Stimulated activated CD8-positive, alpha-beta memory T cell treated with anti-CD3 and anti-CD28 coated beads, Interleukin-4, amount 100 ng/mL, for 48 hours (primary cell): Measurements from ENCODE around the gene CLCN6.
"Not testable (repeated sequence)": the region's sequence is repeated elsewhere in the genome, so short reads cannot be mapped to it uniquely, and the experiment has no call there.

Source experiments
- DNase-seq: peaks from one replicate; pipeline ENCODE4 v3.0.0-alpha.2; 2020

Gene CLCN6

DNA sequence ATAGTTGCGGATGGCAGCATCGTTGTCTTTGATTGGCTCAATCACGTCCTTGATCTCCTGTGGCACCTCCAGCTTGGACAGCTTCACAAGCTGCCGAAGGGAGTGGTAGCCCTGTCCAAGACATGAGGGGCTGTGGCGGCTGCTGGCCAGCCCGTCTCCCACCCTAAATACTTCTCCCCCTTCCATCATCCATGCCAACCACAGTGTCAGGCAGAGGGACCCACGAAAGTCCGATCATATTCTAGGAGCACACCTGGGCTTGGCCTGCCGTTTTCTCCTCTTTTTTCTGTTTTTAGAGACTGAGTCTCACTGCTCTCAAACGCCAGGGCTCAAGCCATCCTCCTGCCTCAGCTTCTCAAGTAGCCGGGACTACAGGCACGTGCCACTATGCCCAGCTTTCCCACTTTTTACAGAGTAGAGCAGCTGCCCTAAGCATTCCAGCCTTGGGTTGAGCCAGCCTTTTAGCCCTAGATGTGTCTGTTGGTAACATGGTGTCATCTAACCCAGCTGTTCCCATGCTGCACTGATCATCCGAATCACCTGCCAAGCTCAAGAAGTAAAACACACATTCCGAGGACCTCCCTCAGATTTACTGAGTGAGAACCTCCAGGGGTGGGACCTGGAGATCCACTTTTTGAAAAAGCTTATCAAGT is 10.6 kb upstream of the CLCN6 start:
- DNase-seq: no peak

DNA sequence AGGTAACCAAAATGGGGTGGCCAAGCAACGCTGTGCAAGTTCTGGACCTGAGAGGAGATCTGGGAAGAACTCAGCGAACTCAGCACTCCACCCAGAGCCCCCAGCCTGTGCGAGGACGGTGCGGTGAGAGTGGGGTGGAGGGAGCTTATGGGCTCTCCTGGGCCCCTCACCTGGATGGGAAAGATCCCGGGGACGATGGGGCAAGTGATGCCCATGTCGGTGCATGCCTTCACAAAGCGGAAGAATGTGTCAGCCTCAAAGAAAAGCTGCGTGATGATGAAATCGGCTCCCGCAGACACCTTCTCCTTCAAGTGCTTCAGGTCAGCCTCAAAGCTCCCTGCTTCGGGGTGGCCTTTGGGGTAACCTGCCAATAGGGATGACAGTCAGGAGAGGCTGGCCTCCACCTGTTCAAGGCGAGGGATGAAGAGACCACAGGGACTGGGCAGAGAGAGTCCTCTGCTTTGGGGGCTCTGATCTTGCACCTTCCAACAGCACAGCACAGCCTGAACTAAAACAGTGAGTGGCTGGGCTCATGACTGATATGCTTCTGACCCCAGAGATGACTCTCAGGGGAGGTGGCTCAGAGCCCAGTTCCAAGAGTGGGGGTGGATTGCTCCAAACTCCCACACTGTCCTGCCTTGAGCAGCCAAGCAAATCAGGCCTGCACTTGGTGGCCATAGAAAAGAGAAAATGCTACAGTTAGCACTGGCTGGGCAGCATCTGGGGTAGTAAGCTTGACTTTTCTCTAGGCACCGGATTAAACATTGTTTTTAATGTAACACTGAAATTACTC is 9.8 kb upstream of the CLCN6 start:
- DNase-seq: no peak

DNA sequence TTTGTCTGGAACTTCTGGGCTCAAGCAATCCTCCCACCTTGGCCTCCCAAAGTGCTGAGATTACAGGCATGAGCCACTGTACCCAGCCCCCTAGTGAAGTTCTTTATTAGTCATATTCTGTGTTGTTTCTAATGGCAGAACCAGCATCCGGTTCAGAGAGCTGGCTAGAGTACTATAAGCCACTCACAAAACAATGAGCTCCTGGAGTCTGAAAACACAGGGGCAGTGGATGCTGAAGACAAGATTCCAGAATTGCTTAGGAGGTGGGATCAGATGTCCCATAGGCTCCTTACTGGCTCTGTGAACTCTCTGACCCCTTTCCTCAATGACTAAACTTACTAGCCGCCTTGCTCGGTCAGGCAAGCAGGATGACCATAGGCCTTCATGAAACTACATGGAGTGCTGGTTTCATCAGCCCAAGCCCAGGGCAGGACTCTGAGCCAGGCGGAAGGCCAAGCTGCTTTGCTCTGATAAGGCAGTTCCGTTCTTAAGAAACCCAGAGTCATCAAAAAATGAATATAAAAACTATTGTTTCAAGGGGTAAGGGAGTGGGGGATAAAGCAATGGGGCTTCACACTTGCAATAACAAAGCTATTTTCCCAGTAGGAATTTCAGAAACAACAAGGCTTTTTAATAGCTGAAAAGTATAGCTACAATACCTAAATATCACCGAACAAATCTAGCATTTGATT is 8.3 kb upstream of the CLCN6 start:
- DNase-seq: no peak

DNA sequence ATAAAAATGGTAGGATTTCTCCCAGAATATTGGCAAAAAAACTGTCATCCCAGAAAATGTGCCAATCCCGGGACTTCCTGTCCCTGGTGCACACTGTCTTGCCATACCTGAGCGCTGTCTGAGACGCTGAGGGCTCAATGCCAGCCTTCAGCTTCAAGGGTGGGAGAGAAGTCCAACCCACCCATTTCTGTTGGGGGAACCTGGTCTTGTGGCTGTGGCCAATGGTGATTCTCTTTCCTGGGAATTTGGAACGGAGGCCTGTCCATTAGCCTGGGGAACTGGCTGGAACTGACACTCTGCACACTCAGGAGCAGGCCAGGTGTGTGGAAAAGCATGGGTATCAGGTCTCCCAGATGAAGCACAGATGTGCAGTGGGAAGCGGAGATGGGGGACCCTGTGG is 6.9 kb upstream of the CLCN6 start:
- no peak for DNase-seq

DNA sequence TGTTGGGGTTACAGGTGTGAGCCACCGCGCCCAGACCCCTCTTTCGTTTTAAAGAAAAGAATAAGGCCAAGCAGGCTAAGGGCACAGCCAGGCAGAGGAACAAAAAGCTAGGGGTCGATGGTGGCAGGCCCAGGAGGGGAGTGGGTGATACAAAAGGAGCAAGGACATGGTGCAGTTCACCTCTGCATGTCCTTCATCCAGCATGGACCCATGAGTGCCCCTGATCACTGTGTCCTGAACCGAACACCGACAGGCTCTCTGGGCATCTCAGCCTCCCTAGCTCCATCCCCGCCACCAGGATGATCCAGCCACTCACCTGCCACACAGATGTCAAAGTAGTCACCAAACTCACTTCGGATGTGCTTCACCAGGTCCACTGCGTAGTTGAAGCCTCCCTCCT is 6.1 kb upstream of the CLCN6 start:
- no peak for DNase-seq

DNA sequence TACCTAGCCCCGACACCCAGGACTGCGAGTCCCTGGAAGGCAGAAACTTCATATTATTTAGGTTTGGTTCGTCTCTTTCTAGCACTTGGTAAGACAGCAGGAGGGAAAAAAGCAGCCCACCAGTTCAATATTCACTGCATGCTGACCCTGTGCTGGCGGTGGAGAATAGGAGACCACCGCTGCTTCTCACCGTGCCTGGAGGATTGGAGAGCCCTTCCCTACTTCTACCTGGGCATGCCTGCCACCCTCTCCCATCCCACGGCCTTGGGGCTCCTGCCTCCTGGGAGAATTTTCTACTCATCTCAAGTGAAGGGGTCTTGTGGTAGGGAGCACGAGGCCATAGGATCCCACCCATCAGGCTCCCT is 5.6 kb upstream of the CLCN6 start:
- no peak for DNase-seq

DNA sequence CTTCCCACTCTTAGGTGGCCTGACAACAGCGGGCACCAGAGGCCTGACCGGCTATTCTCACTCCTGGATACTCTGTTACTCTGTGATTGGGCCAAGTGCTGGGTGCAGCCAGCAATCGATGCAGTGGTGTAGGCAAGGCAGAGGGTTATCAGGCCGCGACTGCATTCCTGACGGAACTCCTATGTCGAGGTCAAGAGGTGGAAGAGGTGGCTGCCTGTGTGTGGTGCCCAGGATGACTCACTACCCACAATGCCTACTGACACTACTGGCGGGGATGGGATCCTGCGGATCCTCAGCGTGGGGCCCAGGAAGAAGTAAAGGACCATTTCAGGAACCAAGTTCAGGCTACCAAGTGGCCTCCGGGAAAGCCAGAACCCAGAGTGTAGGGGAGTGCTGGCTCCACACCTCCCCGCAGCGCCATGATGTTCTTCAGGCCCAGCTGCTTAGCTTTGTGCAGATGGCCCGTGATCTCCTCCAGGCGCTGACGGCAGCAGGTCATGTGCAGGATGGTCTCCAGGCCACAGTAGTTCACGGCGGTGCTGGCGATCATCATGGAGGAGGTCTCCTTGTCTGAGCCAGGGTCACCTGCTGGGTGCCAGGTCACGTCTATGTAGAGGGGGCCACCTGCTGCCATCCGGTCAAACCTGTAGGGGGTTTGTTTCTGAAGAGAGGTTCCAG is 5.1 kb upstream of the CLCN6 start:
- DNase-seq: no peak

DNA sequence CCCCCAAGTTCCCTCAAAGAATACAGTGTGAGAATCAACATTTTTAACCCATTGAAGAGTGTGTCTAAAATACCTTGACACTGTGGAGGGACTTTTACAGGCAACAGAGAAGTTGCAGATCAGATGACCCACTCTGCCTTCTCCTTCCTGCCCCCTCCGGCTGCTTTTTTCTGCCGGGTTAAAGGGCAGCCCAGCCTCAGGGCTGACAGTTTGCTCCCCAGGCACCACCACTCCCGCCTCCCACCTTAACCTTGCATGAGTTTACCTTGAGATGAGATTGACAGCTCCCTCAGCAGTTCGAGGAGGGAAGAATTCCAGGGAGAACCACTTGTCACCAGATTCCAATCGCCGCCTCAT is 3.4 kb upstream of the CLCN6 start:
- DNase-seq: no peak

DNA sequence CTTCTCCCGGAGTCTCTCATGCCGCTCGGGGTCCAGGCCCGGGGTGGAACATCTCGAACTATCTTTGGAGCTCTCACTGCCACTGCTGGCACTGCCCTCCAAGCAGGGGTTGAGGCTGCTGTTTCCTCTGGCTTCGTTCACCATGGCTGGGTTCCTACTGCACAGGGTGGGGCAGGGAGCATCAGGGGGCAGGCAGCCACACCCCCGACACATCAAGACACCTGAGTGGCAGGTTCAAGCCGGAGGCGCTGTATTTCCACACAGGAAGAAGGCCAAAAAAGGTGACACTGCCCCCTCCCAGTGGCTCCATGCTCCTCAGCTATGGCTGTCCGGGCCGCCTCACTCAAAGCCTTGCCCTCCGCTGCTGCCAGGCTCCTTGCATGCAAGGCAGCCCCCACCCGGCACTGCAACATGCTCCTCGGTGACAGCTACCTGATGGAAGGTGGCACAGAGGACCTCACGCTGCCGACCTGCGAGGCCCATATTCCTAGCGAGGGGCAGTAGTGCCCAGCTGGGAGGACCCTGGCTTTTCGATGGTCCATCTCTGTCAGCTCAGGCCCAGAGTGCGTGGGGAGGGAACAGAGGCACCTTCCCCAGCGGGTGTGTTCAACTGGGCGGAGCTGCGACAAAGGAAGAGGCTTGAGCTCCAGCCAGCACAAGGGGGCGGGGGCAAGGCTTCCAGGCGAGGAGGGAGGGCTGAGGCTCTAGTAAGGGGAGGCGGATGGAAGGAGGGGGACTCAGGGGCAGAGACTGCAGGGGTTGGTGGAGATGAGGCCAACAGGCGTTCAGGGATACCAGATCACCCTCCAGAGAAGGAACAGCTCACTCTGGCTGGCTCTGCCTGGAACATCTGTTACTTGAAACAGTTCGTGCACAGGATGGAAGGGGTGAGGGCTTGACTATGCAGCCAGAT is 2.8 kb upstream of the CLCN6 start:
- peak; percentile 85 for DNase-seq

DNA sequence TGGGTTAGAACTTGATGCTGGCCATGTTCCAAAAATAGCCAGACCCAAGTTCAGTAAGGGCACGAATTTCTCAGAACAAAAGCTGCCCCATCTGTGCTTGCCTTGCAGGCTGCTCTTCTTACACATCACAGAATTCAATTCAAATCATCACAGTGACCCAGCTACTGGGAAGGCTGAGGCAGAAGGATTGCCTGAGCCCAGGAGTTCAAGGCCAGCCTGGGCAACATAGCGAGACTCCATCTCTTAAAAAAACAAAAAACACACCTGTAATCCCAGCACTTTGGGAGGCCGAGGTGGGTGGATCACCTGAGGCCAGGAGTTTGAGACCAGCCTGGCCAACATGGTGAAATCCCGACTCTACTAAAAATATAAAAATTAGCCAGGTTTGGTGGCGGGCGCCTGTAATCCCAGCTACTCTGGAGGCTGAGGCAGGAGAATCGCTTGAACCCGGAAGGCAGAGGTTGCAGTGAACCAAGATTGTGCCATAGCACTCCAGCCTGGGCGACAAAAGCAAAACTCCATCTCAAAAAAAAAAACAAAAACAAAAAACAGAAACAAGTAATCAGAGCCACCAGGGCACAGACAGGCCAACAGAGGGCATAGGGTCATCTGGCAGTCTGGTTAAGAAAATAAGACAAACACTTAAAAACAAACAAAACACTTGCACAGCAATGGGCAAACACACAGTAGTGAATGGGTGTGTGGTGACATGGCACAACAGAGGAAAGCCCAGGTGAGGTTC is 1.9 kb upstream of the CLCN6 start:
- not testable (repeated sequence) for DNase-seq

DNA sequence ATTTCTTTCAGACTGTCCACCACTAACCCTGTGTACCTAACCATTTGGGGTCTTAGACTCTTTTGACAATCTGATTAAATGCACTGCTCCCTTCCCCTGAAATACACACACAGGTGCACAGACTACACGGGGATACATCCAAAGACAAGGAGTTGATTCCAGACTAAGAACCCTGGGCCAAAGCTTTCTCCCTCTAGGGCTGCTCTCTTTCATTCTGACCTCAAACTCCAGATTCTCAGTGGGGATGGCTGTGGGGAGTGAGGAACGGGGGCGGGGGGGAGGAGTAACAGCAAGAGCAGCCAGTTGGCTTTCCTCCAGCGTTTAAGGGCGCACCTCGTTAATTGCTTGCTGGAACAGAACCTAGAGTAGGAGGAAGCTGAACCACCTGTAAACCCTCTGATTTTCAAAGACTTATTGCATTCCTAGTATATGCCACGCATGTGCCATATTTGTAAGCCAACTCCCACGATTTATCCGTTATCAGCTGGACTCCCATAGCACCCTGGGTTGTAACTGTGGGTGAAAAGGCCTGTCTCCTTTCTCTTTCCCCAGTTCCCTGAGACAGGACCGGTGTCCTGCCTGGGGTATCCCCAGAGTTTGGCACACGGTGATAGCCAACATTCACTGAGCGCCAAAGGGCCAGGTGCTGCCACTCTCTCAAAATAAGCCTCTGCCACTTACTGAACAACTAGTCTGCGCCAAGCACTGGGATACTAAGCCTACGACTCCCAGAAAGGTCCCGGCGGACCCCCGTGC is 1.1 kb upstream of the CLCN6 start:
- DNase-seq: peak; percentile 47

DNA sequence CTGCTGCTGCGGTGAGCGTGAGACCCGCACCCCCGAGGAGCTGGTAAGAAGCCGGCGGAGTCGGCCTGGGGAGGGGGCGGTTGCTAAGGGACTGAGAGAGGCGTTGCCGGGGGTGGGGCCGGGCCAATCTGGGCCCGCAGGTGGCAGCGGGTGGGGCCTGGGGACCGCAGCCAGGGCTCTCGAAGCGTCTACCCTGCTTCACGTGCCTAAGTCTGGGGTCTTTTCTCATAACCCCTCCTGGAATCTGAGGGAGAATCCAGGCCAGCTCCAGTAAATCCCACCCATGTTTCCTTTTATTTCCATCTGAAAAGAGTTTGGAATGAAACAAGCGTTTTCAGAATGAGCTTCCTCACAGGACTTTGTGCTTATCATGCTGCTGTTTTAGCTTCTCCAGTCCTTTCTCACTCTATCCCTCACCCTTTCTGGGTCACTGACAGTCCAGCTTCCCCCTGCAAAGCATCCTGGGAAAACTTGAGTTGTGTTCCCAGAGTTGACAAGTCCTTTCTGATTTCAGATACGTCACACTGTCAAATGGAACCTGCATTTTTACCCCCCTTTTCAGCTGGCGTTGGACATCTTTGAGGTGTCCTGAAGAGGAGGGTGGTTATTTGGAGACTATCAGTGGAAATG is 431 bp downstream of the CLCN6 start:
- no peak for DNase-seq

DNA sequence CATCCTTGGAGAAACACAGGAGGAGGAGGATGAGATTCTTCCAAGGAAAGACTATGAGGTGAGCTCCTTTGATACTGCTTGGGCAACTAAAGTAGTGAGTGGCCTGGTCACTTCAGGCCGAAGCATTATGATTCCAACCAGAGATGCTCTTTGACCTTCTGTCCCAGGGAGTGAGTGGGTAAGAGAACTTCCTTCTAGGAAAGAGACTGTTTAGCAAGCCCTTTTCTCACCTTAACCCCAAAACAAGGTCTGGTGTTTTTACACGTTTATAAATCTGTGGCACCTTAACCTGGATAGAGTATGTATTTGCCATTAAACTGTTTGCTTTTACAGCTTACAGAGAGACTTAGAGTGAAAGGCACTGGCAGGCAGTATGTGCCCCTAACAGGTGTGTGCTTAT is 1.1 kb downstream of the CLCN6 start:
- DNase-seq: no peak

DNA sequence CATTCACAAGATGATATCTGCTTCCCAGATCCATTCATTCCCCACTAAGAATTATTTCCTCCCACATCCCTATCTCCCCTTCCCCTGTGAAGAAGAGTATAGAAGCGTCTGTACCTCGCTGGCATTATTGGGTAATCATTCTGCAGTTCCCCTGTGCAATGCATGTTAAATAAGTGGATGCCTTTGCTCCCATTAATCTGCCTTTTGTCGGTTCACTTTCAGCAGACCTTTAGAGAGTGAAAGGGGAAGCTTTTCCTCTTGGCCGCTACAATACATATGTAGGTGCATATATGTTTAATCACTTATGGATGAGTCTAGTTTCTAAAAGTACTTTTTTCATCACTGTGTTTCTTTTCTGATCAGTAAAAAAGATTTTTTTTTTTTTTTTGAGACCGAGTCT is 7.0 kb downstream of the CLCN6 start:
- DNase-seq: no peak

DNA sequence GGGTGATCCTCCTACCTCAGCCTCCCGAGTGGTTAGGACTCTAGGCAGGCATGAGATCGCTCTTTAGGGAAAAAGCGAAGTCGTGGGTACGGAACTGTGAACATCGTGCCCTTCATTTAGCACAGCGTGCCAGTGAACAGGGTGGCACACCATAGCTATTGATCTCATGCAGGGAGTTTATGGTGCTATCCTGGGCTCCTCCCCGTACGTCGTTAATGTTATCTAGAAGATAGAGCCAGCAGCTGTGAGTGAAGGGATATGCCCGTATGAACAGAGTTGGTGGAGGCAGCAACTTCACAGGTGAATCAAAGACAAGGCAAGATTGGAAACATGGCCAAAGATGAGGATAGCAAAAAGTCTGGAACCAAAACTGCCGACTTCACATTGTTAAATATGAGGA is 11.2 kb downstream of the CLCN6 start:
- no peak for DNase-seq

DNA sequence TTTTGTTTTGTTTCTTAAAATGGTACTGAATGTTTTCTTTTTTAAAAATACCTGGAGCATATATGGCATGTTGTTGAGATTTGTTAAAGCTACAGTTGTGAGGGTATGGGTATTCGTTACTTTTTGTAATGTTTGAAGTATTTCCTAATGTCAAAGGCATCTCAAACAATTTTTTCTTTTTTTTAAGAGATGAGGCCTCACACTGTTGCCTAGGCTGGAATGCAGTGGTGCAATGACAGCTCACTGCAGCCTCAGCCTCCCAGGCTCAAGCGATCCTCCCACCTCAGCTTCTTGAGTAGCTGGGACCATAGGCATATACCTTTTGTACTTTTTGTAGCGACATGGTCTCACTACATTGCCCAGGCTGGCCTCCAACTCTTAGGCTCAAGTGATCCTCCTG is 16.1 kb downstream of the CLCN6 start:
- DNase-seq: no peak

DNA sequence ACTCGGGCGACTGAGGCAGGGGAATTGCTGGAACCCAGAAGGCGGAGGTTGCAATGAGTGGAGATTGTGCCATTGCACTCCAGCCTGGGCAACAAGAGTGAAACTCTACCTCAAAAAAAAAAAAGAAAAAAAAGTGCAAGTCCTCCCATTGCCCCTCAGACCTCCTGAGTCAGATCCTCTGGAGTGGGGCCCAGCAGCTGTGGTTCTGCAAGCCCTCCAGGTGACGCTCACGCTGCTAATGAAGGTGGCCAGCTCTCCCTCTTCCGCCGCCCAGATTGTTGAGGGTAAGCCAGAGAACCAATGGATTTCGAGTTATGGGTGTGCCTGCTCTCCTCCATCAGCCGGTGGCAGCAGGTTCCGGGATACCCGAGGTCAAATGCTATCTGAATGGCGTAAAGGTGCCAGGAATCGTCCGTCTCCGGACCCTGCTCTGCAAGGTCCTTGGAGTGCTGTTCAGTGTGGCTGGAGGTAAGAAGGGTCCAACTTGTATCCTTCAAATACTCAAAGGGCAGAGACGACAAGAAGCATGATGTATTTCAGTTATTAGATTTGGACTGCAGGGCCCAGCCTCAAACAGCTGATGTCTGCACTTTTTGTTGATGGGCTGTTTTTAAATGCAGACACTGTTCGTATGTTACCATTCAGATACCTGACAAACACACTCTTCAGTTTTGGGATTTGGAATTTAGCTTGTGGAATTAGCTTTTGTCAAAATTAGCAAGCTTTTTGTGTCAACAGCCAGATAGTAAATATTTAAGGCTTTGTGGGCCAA is 17.6 kb downstream of the CLCN6 start:
- no peak for DNase-seq

DNA sequence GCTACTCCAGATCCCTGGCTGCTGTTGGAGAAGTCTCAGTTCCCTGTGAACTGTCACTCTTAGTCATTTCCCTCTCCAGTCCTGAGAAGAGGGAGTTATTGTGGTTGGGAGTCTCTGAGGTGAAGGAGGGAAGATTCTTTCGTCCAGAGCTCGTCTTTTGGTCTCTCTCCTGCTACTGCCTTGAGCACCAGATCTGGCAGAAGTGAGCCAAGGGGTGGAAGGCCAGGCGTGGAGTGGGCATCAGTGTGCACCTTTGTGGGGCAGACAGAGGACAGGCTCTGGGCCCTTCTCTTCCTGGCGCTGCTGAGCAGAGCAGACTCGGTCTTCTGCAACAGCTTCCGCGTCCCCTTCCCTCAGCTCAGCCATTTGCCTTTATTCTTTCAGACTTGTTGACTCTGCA is 19.1 kb downstream of the CLCN6 start:
- DNase-seq: no peak

DNA sequence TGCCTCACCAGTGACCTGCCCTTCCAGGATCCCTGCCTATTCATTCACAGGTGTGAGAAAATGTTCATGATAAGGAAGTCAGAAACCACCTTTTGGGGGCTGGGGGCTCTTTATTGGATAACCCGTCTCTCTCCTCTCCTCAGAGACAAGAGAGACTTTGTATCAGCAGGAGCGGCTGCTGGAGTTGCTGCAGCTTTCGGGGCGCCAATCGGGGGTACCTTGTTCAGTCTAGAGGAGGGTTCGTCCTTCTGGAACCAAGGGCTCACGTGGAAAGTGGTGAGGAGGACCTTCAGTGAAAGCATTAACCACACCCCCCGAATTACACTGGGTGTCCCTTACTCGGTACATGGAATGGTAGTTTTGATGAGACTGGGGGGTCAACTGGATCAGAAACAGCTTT is 21.0 kb downstream of the CLCN6 start:
- DNase-seq: no peak

DNA sequence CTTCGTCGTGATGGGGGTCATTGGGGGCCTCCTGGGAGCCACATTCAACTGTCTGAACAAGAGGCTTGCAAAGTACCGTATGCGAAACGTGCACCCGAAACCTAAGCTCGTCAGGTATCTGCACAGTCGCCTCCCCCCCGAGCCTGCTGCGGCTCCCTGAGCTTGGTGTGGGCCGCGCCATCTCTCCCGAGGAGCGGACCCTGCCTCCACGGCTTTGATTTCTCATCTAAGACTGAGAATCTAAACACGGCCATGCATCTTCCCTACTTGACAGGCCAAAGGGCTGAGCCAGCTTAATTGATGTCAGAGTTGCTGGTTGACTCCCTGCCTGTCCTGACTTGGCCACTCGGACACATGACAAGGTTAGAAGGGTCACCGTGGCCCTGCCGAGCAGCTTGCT is 22.5 kb downstream of the CLCN6 start:
- no peak for DNase-seq
